T-helper 2 cell treated with Interferon-gamma antibody and Interleukin-4, amounts not matched to agents 100 ng/mL and 5 ng/mL, for 36 hours (primary cell): Measurements from ENCODE around the gene CEP89. TPM values are rescaled to one million over a fixed set of nuclear protein-coding genes. Genes with fewer than 3 reads are reported as not detected.
"Not testable (repeated sequence)": the region's sequence is repeated elsewhere in the genome, so short reads cannot be mapped to it uniquely, and the experiment has no call there.

Source experiments
- intact Hi-C: fragments of 100-400 bp; cut with micrococcal nuclease; formaldehyde crosslinking; loops from one replicate; pipeline ENCODE4 v1.15.1; 2023
- total RNA-seq: library from RNA; stranded (reverse); gene quantifications from 2 replicates; pipeline ENCODE4 v1.2.3, GENCODE V29; 2022

CEP89 gene
- total RNA-seq, 1 donor from 2014 or later: 17.7 TPM

DNA sequence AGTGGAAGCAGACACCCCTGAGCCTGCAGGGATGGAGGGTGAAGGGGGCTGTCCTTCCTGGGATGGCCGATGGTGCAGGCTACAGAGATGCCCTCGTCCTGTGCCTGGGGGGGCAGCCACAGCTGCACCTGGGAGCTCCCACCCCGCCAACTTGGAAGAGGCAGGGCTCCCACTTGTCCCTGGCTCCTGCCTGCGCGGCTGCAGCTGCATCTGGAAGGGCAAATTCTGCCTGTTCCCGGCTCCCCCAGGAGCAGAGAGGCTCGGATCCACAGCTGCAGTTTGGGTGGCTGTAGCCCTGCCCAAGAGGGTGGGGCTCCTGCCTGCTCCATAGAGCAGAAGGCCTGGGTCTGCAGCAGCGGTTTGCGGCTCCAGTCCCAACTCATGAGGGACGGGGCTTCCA is 2.2 kb downstream of the CEP89 start:
- intact Hi-C loops: no loop called here

GRCh38 chr19:32966750-32967149 is 5.0 kb downstream of the CEP89 start:
- intact Hi-C loops: no loop called here

DNA sequence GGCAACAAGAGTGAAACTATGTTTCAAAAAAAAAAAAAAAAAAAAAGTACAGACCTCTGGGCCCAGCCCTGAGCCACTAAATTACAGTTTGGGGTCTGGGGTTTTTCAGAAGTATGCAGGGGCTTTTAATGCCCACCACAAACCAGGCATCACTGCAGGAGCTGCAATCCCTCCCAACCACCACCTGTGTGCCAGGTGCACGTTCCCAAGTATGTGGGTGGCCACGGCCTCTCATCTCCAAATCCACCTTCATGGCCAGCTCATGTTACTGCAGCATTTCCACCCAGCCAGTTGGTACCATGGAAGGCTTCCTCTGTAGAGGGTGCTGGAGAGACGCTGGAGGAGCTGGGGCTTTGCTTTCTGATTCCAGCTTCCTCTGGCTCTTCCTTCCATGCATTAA is 26.5 kb downstream of the CEP89 start:
- intact Hi-C loops: no loop called here

DNA sequence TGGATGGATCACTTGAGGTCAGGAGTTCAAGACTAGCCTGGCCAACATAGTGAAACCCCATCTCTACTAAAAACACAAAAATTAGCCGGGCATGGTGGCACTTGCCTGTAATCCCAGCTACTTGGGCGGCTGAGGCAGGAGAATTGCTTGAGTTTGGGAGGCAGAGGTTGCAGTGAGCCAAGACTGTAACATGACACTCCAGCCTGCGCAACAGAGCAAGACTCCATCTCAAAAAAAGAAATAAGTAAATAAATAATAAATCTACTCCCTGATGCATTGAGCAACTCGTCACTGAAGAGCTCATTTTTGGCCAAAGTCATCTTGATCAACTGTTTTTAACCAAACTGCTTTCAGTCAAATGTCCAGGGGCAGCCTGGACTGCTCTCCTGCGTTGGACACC is 30.5 kb downstream of the CEP89 start:
- intact Hi-C loops: not testable (repeated sequence)

- intact Hi-C loops: no loop called here
Measured at GRCh38 chr19:32936065-32936464, 35.7 kb downstream of the CEP89 start.

- intact Hi-C loops: no loop called here
Measured at GRCh38 chr19:32935629-32936028, 36.1 kb downstream of the CEP89 start.

GRCh38 chr19:32933571-32933970 is 38.2 kb downstream of the CEP89 start:
- intact Hi-C loops: no loop called here

DNA sequence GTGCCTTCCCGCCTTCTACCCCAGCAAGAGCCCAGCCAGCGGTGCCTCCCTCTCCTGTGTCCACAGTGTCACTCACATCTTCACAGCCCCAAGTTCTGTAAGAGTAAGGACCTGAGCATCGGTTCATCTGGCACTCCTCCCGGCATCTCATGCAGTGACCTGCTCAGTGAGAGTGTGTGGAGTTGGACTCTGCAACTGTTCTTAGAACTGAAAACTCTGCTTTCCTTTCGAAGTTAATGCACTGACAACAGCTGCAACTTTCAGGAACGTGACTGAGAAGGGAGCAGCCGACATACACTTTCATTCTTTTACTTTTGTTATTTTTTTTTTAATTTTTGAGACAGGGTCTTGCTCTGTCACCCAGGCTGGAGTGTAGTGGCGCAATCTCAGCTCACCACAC is 41.2 kb downstream of the CEP89 start:
- intact Hi-C loops: no loop called here

GRCh38 chr19:32928806-32929205 is 43.0 kb downstream of the CEP89 start:
- intact Hi-C loops: no loop called here

DNA sequence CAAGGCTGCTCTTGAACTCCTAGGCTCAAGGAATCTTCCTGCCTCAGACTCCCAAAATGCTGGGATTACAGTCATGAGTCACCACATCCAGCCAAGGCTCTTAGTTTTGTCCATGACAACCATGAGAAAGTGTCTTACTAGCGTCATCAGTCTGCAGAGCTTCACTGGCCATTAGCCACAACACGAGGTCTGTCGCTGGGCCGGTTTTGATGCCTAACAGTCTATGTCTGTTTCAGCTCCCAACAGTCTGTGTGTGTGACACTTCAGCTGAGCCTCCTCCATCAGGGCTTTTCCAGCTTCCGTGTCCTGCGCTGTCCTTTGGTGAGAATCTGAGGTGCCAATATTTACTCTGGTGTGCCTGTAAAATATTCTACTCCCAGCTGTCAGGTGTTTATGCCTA is 47.6 kb downstream of the CEP89 start:
- intact Hi-C loops: no loop called here

- intact Hi-C loops: no loop called here
Measured at GRCh38 chr19:32921624-32922023, 50.1 kb downstream of the CEP89 start.

GRCh38 chr19:32919365-32919764 is 52.4 kb downstream of the CEP89 start:
- intact Hi-C loops: no loop called here

- intact Hi-C loops: no loop called here
Measured at GRCh38 chr19:32917616-32917996, 54.2 kb downstream of the CEP89 start.

- intact Hi-C loops: no loop called here
Measured at GRCh38 chr19:32916969-32917615, 54.7 kb downstream of the CEP89 start.

- intact Hi-C loops: no loop called here
Measured at GRCh38 chr19:32914879-32915660, 56.7 kb downstream of the CEP89 start.

- intact Hi-C loops: no loop called here
Measured at GRCh38 chr19:32911467-32911866, 60.3 kb downstream of the CEP89 start.

GRCh38 chr19:32910874-32911273 is 60.9 kb downstream of the CEP89 start:
- intact Hi-C loops: no loop called here

GRCh38 chr19:32910094-32910493 is 61.7 kb downstream of the CEP89 start:
- intact Hi-C loops: no loop called here

GRCh38 chr19:32909257-32909656 is 62.5 kb downstream of the CEP89 start:
- intact Hi-C loops: no loop called here

DNA sequence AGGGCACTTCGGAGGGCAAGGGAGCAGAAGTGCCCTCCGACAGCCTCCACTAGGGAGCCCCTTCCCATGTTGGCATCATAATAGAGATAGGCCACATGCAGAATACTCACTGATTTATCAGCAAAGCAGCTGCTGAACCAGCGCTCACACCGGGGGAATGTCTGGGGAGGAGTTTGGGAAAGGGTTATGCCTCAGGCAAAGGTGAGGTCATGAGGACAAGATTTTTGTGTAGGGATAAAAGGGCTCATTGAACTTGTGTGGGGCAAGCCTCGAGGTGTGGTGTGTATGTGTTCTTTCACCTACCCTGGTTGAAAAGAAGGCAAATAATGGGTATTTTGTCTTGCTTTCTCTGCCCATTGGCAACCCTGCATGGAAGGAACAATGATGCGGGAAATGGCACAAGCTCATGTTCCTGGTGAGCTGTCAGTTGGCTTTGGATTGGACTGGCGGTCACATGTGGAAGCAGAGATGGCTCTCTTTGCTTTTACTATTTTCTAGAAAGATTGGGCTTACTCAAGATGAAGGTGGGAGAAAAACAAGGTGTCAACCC is 63.0 kb downstream of the CEP89 start:
- intact Hi-C loops: no loop called here

GRCh38 chr19:32902448-32902847 is 69.3 kb downstream of the CEP89 start:
- intact Hi-C loops: no loop called here

- intact Hi-C loops: no loop called here
Measured at GRCh38 chr19:32901504-32902161, 70.1 kb downstream of the CEP89 start.
